ENCODE measurements around the gene ACBD7. TPM values are rescaled to one million over a fixed set of nuclear protein-coding genes. Genes with fewer than 3 reads are reported as not detected.
A peak's percentile ranks its signal among the peaks of the same experiment; 100 is the strongest.

Gene ACBD7
- total and polyA plus RNA-seq, 2 of the 8 experiments (the other 6 are each of a cell fraction or from before 2014, with no cell fraction given) = 9.0 to 17.8 TPM

DNA sequence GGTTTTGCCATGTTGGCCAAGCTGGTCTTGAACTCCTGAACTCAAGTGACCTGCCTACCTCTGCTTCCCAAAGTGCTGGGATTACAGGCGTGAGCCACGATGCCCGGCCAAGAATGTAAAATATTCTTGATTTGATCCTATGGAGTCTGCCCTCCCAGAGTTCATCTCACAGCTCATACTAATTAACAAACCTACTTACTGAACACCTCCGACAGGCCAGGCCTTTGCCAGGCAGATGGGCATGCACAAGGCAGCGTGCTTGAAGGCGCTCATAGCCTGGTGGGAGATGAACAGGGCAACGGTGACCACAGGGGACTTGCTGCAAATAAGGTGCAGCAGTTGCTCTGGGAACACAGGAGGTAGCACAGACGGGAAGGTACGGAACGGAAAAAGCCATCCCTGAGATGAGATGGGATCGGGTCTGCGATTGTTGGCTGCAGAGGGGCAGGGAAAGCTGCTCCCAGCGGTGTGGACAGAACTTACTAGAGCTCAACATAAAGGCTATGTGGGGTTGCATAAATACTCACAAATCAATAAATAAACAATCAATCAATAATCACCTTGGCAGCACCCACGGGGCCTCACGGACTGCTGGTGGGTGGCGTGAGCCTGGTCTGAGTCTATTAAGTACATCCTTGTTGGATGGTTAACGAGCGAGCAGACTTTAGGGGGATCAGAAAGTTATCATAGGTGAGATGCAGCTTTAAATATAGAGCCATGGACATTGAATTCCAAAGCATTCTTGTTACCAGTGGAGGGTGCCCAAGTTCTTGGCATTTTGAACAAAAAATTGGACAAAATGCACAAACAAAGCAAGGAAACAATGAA is 4.7 kb downstream of the ACBD7 start:
- H4K20me1 ChIP-seq (replicated peaks in 1 of 2; ENCODE audit: control insufficient read depth in 1 of 2, insufficient read depth in 2 of 2, low read length in 2 of 2) = no peaks in the 10 kb centered on the region
- peak overlapping the region in 2 of 4 experiments; percentile 14 to 48; a peak in 2 of 7 replicates for H3K9ac ChIP-seq (replicated peaks in 1 of 4; ENCODE audit: extremely low read depth in 1 of 4, low read depth in 3 of 4, low read length in 3 of 4)
- no peaks in the 10 kb centered on the region for H3K79me2 ChIP-seq (ENCODE audit: control insufficient read depth in 1 of 2, insufficient read depth in 2 of 2, low read length in 2 of 2)
- H3K23me2 ChIP-seq (ENCODE audit: low read depth, low read length) = no peaks in the 10 kb centered on the region
- peak overlapping the region; percentile 44 to 46; a peak in 3 of 4 replicates for H3K4me2 ChIP-seq (ENCODE audit: insufficient read depth in 1 of 2, low read depth in 2 of 2, low read length in 2 of 2)
- CTCF ChIA-PET (ENCODE audit: partially characterized antibody) = interaction anchor here (0.8 to 3.4 kb wide), 6 partner anchors 9 to 133 kb away, joined by 3 to 16 read pairs (median 4); no protein-coding TSS in a partner anchor
- no peak overlapping the region for H3K23ac ChIP-seq (ENCODE audit: insufficient read length)
- H3K4ac ChIP-seq (replicated peaks; ENCODE audit: insufficient read length, low read depth, low read length) = no peak overlapping the region
- no peak overlapping the region for H3K56ac ChIP-seq (replicated peaks; ENCODE audit: insufficient read length, low read depth, low read length)
- 0 out of 2 replicates have a peak, but pooled peaks cover 2% of the 10 kb centered on the region for H3K79me1 ChIP-seq (ENCODE audit: low read depth, low read length)
- FAIRE-seq (no peak), DNase-seq (ENCODE audit: low read depth in 1 of 2, low spot score in 2 of 2) (no peak)
- no peak overlapping the region for H2BK15ac ChIP-seq (ENCODE audit: low read length)
- H3K4me3 ChIP-seq (ENCODE audit: extremely low read depth in 1 of 4, insufficient read depth in 2 of 4, low read depth in 3 of 4, low read length in 4 of 4) = peak overlapping the region in 1 of 4 experiments; percentile 40; a peak in 1 of 8 replicates
- peaks cover 0 to 10% (median 5%) of the 10 kb centered on the region in 4 experiments; a peak in 5 of 7 replicates for H3K4me1 ChIP-seq (replicated peaks in 1 of 4; ENCODE audit: control insufficient read depth in 3 of 4, insufficient read depth in 4 of 4, low read length in 3 of 4)
- WGBS, 2 experiments (ENCODE audit: extremely low coverage in 1 of 2, insufficient coverage in 1 of 2, insufficient read length in 1 of 2, insufficient replicate concordance in 2 of 2, low coverage in 1 of 2, low lambda C conversion rate in 2 of 2, missing lambda C conversion rate in 1 of 2) = 89% methylated on average over 18 of the region's 18 CpGs; no CpG with 5 or more reads in 1 of the 2 experiments
- H2BK5ac ChIP-seq (ENCODE audit: low read depth, low read length) = peak overlapping the region; percentile 69; the same call in 1 of the 2 replicates
- POLR2A ChIA-PET (ENCODE audit: partially characterized antibody) = interaction anchor here (1.0 to 6.0 kb wide), 2 partner anchors 8 to 15 kb away, joined by 3 to 33 read pairs; partner anchors contain the start of gene RPP38
- no peaks in the 10 kb centered on the region for H3K27me3 ChIP-seq (replicated peaks in 1 of 4; ENCODE audit: control insufficient read depth in 3 of 4, extremely low read depth in 1 of 4, insufficient read depth in 3 of 4, low read length in 3 of 4)
- no peak overlapping the region for H4K91ac ChIP-seq (replicated peaks; ENCODE audit: insufficient read length, low read length)
- H3K9me3 ChIP-seq (ENCODE audit: insufficient read depth in 2 of 2, low read depth in 1 of 2, low read length in 1 of 2) = no peaks in the 10 kb centered on the region
- no peak overlapping the region; the same call in 1 of the 2 replicates for H2AK5ac ChIP-seq (ENCODE audit: low read depth, low read length)
- no peak overlapping the region; the same call in 1 of the 2 replicates for H3K18ac ChIP-seq (ENCODE audit: extremely low read depth, low read length)
- no peak overlapping the region for H2BK120ac ChIP-seq (replicated peaks; ENCODE audit: low read depth, low read length)
- no peak overlapping the region for H3K14ac ChIP-seq (ENCODE audit: insufficient read length)
- 0 out of 2 replicates have a peak overlapping the region, but pooled peaks have one; percentile 38 for H2AFZ ChIP-seq (ENCODE audit: low read length)
- no peak overlapping the region for H2BK20ac ChIP-seq (ENCODE audit: low read length)
- peak; percentile 48 for TF ChIP-seq ASH2L (IDR thresholded peaks at IDR 0.05; ENCODE audit: low read length)
- no peak for TF ChIP-seq BCL11A (IDR thresholded peaks at IDR 0.05; ENCODE audit: low read depth in 2 of 2, low read length in 2 of 2)
- H3K36me3 ChIP-seq (ENCODE audit: control insufficient read depth in 2 of 4, insufficient read depth in 4 of 4, low read length in 3 of 4) = no peaks in the 10 kb centered on the region
- H4K5ac ChIP-seq (ENCODE audit: insufficient read length, low read depth, low read length) = no peak overlapping the region
- H3K27ac ChIP-seq (ENCODE audit: low read depth, low read length) = peak overlapping the region; percentile 68
- H2BK12ac ChIP-seq (ENCODE audit: low read depth, low read length) = peak overlapping the region; percentile 72
- H4K8ac ChIP-seq (ENCODE audit: extremely low read depth, insufficient read depth, low read length) = no peak overlapping the region

All from H1 (cell line).